Measurements from ENCODE around the gene CCKAR. TPM values are rescaled to one million over a fixed set of nuclear protein-coding genes. Genes with fewer than 3 reads are reported as not detected.

The CCKAR gene
- total RNA-seq, 2 donors from 2014 or later, result not detected

- Mint-ChIP-seq H3K27ac (no peak overlapping the region), H3K4me1 (ENCODE audit: low read depth in 2 of 2) (peaks cover 0 to 3% of the 10 kb centered on the region in 2 donors), H3K9me3 (no peaks in the 10 kb centered on the region), H3K27me3 (peaks cover 5 to 17% of the 10 kb centered on the region in 2 donors), H3K4me3 (no peak overlapping the region), H3K36me3 (no peaks in the 10 kb centered on the region)
- ATAC-seq (no peak), DNase-seq (ENCODE audit: low spot score) (no peak)
Measured at GRCh38 chr4:26462874-26463273, 27.4 kb downstream of the CCKAR start.

GRCh38 chr4:26459756-26460530 is 30.3 kb downstream of the CCKAR start:
- H3K4me1 Mint-ChIP-seq (ENCODE audit: low read depth in 2 of 2), result peaks cover 0 to 3% of the 10 kb centered on the region in 2 donors
- no peak overlapping the region for H3K4me3 Mint-ChIP-seq
- no peak overlapping the region for H3K27ac Mint-ChIP-seq
- H3K27me3 Mint-ChIP-seq, result peaks cover 2 to 3% of the 10 kb centered on the region in 2 donors
- no peak for ATAC-seq
- no peaks in the 10 kb centered on the region for H3K9me3 Mint-ChIP-seq
- no peaks in the 10 kb centered on the region for H3K36me3 Mint-ChIP-seq
- no peak for DNase-seq (ENCODE audit: low spot score)

GRCh38 chr4:26459054-26459755 is 31.1 kb downstream of the CCKAR start:
- no peak overlapping the region for H3K4me3 Mint-ChIP-seq

GRCh38 chr4:26458157-26458561 is 32.1 kb downstream of the CCKAR start:
- no peak overlapping the region for H3K4me3 Mint-ChIP-seq
- ATAC-seq (no peak), DNase-seq (ENCODE audit: low spot score) (no peak)
- H3K27ac Mint-ChIP-seq, result no peak overlapping the region
- H3K9me3 Mint-ChIP-seq, result no peaks in the 10 kb centered on the region
- no peaks in the 10 kb centered on the region for H3K36me3 Mint-ChIP-seq
- H3K4me1 Mint-ChIP-seq (ENCODE audit: low read depth in 2 of 2), result peaks cover 0 to 3% of the 10 kb centered on the region in 2 donors
- peaks cover 0 to 3% of the 10 kb centered on the region in 2 donors for H3K27me3 Mint-ChIP-seq

More at GRCh38 chr4:26459054-26459755, 31.1 kb downstream of the CCKAR start:
- ATAC-seq (no peak), DNase-seq (ENCODE audit: low spot score) (no peak)
- no peaks in the 10 kb centered on the region for H3K36me3 Mint-ChIP-seq
- H3K27me3 Mint-ChIP-seq, result peaks cover 0 to 3% of the 10 kb centered on the region in 2 donors
- no peaks in the 10 kb centered on the region for H3K9me3 Mint-ChIP-seq
- H3K27ac Mint-ChIP-seq, result no peak overlapping the region
- peaks cover 0 to 3% of the 10 kb centered on the region in 2 donors for H3K4me1 Mint-ChIP-seq (ENCODE audit: low read depth in 2 of 2)

- Mint-ChIP-seq H3K4me3 (no peak overlapping the region), H3K9me3 (no peaks in the 10 kb centered on the region), H3K27ac (no peak overlapping the region), H3K27me3 (peaks cover 0 to 3% of the 10 kb centered on the region in 2 donors), H3K4me1 (ENCODE audit: low read depth in 2 of 2) (peaks cover 0 to 3% of the 10 kb centered on the region in 2 donors), H3K36me3 (no peaks in the 10 kb centered on the region)
- DNase-seq (ENCODE audit: low spot score) (no peak), ATAC-seq (no peak)
Measured at GRCh38 chr4:26457412-26457811, 32.9 kb downstream of the CCKAR start.

GRCh38 chr4:26455571-26455970 is 34.7 kb downstream of the CCKAR start:
- H3K4me3 Mint-ChIP-seq, result no peak overlapping the region
- no peaks in the 10 kb centered on the region for H3K9me3 Mint-ChIP-seq
- DNase-seq (ENCODE audit: low spot score), result no peak
- peaks cover 0 to 3% of the 10 kb centered on the region in 2 donors for H3K4me1 Mint-ChIP-seq (ENCODE audit: low read depth in 2 of 2)
- no peaks in the 10 kb centered on the region for H3K36me3 Mint-ChIP-seq
- ATAC-seq, result no peak
- peaks cover 0 to 6% of the 10 kb centered on the region in 2 donors for H3K27me3 Mint-ChIP-seq
- H3K27ac Mint-ChIP-seq, result no peak overlapping the region

- no peak overlapping the region for H3K4me3 Mint-ChIP-seq
- ATAC-seq (peak in 1 of 2 donors; percentile 2), DNase-seq (ENCODE audit: low spot score) (no peak)
- peaks cover 0 to 3% of the 10 kb centered on the region in 2 donors for H3K4me1 Mint-ChIP-seq (ENCODE audit: low read depth in 2 of 2)
- H3K27ac Mint-ChIP-seq, result no peak overlapping the region
- H3K27me3 Mint-ChIP-seq, result peaks cover 0 to 6% of the 10 kb centered on the region in 2 donors
- H3K9me3 Mint-ChIP-seq, result no peaks in the 10 kb centered on the region
- H3K36me3 Mint-ChIP-seq, result no peaks in the 10 kb centered on the region
Measured at GRCh38 chr4:26454961-26455360, 35.3 kb downstream of the CCKAR start.

GRCh38 chr4:26452565-26453531 is 37.4 kb downstream of the CCKAR start:
- DNase-seq (ENCODE audit: low spot score) (no peak), ATAC-seq (peak in 1 of 2 donors; percentile 21)
- Mint-ChIP-seq H3K27ac (peak overlapping the region in 1 of 2 donors; percentile 54), H3K36me3 (no peaks in the 10 kb centered on the region), H3K9me3 (no peaks in the 10 kb centered on the region), H3K4me1 (ENCODE audit: low read depth in 2 of 2) (no peaks in the 10 kb centered on the region), H3K4me3 (no peak overlapping the region), H3K27me3 (peaks cover 10 to 13% of the 10 kb centered on the region in 2 donors)

GRCh38 chr4:26451597-26451996 is 38.7 kb downstream of the CCKAR start:
- no peak for ATAC-seq
- Mint-ChIP-seq H3K36me3 (no peaks in the 10 kb centered on the region), H3K27me3 (peaks cover 12 to 20% of the 10 kb centered on the region in 2 donors), H3K27ac (no peak overlapping the region), H3K4me3 (no peak overlapping the region), H3K9me3 (no peaks in the 10 kb centered on the region), H3K4me1 (ENCODE audit: low read depth in 2 of 2) (no peaks in the 10 kb centered on the region)
- DNase-seq (ENCODE audit: low spot score), result no peak

GRCh38 chr4:26450418-26450817 is 39.9 kb downstream of the CCKAR start:
- DNase-seq (ENCODE audit: low spot score) (no peak), ATAC-seq (no peak)
- H3K4me3 Mint-ChIP-seq, result no peak overlapping the region
- H3K36me3 Mint-ChIP-seq, result no peaks in the 10 kb centered on the region
- peaks cover 17 to 28% of the 10 kb centered on the region in 2 donors for H3K27me3 Mint-ChIP-seq
- H3K9me3 Mint-ChIP-seq, result no peaks in the 10 kb centered on the region
- no peaks in the 10 kb centered on the region for H3K4me1 Mint-ChIP-seq (ENCODE audit: low read depth in 2 of 2)
- H3K27ac Mint-ChIP-seq, result no peak overlapping the region

GRCh38 chr4:26447378-26447777 is 42.9 kb downstream of the CCKAR start:
- Mint-ChIP-seq H3K27ac (no peak overlapping the region), H3K4me1 (ENCODE audit: low read depth in 2 of 2) (peaks cover 0 to 3% of the 10 kb centered on the region in 2 donors), H3K4me3 (no peak overlapping the region), H3K9me3 (no peaks in the 10 kb centered on the region), H3K27me3 (peaks cover 20 to 28% of the 10 kb centered on the region in 2 donors), H3K36me3 (peaks cover 9% of the 10 kb centered on the region)
- DNase-seq (ENCODE audit: low spot score), result no peak
- no peak for ATAC-seq

GRCh38 chr4:26441771-26442170 is 48.5 kb downstream of the CCKAR start:
- peaks cover 0 to 9% of the 10 kb centered on the region in 2 donors for H3K4me1 Mint-ChIP-seq (ENCODE audit: low read depth in 2 of 2)
- DNase-seq (ENCODE audit: low spot score) (no peak), ATAC-seq (no peak)
- H3K4me3 Mint-ChIP-seq, result no peak overlapping the region
- H3K9me3 Mint-ChIP-seq, result no peaks in the 10 kb centered on the region
- H3K27me3 Mint-ChIP-seq, result peaks cover 9 to 10% of the 10 kb centered on the region in 2 donors
- H3K36me3 Mint-ChIP-seq, result peaks cover 9% of the 10 kb centered on the region
- no peak overlapping the region for H3K27ac Mint-ChIP-seq

- H3K27me3 Mint-ChIP-seq, result peaks cover 3 to 4% of the 10 kb centered on the region in 2 donors
- peaks cover 0 to 9% of the 10 kb centered on the region in 2 donors for H3K4me1 Mint-ChIP-seq (ENCODE audit: low read depth in 2 of 2)
- H3K4me3 Mint-ChIP-seq, result no peak overlapping the region
- H3K36me3 Mint-ChIP-seq, result peaks cover 9% of the 10 kb centered on the region
- DNase-seq (ENCODE audit: low spot score) (no peak), ATAC-seq (no peak)
- no peak overlapping the region for H3K27ac Mint-ChIP-seq
- no peaks in the 10 kb centered on the region for H3K9me3 Mint-ChIP-seq
Measured at GRCh38 chr4:26441102-26441501, 49.2 kb downstream of the CCKAR start.
